Upper lobe of left lung (tissue), 6 donors: ENCODE results near the gene MCAT. TPM values are rescaled to one million over a fixed set of nuclear protein-coding genes. Genes with fewer than 3 reads are reported as not detected.
"Not testable (repeated sequence)": the region's sequence is repeated elsewhere in the genome, so short reads cannot be mapped to it uniquely, and the experiment has no call there.

Source experiments
- ATAC-seq, 2 donors: fragments of 200-7000 bp; cut with Tn5 transposase; one replicate each; pipeline ENCODE4 v1.9.1; 2022; ENCODE audit warnings: mild to moderate bottlenecking in 2 of 2, moderate library complexity in 2 of 2; ENCODE audit not compliant: low FRiP score in 2 of 2
- DNase-seq, 2 donors: peaks; one replicate each; pipeline ENCODE4 v3.0.0-alpha.2; 2019 to 2020
- H3K27ac ChIP-seq, 4 donors: fragments of 200-600 bp; sonication (generic); one replicate each; pipeline ENCODE4 v1.5.1; 2016 to 2019
- H3K27me3 ChIP-seq, 4 donors: fragments of 200-600 bp; sonication (generic); one replicate each; pipeline ENCODE4 v1.5.1; 2017 to 2019
- H3K36me3 ChIP-seq, 4 donors: fragments of 200-600 bp; sonication (generic); one replicate each; pipeline ENCODE4 v1.5.1; 2016 to 2019
- H3K4me1 ChIP-seq, 4 donors: fragments of 200-600 bp; sonication (generic); one replicate each; pipeline ENCODE4 v1.5.1; 2018 to 2019
- H3K4me3 ChIP-seq, 4 donors: fragments of 200-600 bp; sonication (generic); one replicate each; pipeline ENCODE4 v1.5.1; 2017 to 2019; ENCODE audit warnings: mild to moderate bottlenecking in 2 of 4, moderate library complexity in 1 of 4
- H3K9me3 ChIP-seq, 4 donors: fragments of 200-600 bp; sonication (generic); one replicate each; pipeline ENCODE4 v1.5.1; 2018 to 2019
- EP300 ChIP-seq, 4 donors: sonication (generic); formaldehyde crosslinking; IDR thresholded peaks; one replicate each; pipeline ENCODE4 v1.5.1; 2017; ENCODE audit warnings: antibody characterized with exemption in 4 of 4, control low read depth in 2 of 4
- POLR2A ChIP-seq, 4 donors: fragments of 450-650 bp; IDR thresholded peaks; one replicate each; pipeline ENCODE4 v1.5.1; 2016 to 2017; ENCODE audit warnings: antibody characterized with exemption in 4 of 4, mild to moderate bottlenecking in 2 of 4
- POLR2AphosphoS5 ChIP-seq, 2 donors: sonication (generic); formaldehyde crosslinking; IDR thresholded peaks; one replicate each; pipeline ENCODE4 v1.5.1; 2017; ENCODE audit warnings: antibody characterized with exemption in 2 of 2
- WGBS, 2 donors: methylation state at CpG; one replicate each; pipeline ENCODE4 v1.1.5; 2017 to 2018; 5-methylcytosine and 5-hydroxymethylcytosine counted together
- total RNA-seq, 6 donors: library from RNA; depleted of rRNA in 4 of 6; stranded (reverse); fragments of >200 nt in 4 of 6; gene quantifications; one replicate each; pipeline versions ENCODE4 v1.1.0 to v1.2.1, GENCODE V29; 2016 to 2021
- TF ChIP-seq, protein P1 (sequence below), 6 experiments: fragments of 450-650 bp in 4 of 6; fragments of 200-600 bp in 2 of 6; sonication (generic) in 2 of 6; IDR thresholded peaks; one replicate each; pipeline ENCODE4 v1.5.1; 2016 to 2019; ENCODE audit warnings: antibody characterized with exemption in 6 of 6
- donor health status: DM: no; HTN: no; CAD: no; lungs with moderate emphysema.
- donor health status: DM: no; HTN: yes; CAD: no; lungs with severe emphysema.

The MCAT gene
- total RNA-seq, 6 donors from 2014 or later: 15.6 to 34.4 (median 18.5) TPM

DNA sequence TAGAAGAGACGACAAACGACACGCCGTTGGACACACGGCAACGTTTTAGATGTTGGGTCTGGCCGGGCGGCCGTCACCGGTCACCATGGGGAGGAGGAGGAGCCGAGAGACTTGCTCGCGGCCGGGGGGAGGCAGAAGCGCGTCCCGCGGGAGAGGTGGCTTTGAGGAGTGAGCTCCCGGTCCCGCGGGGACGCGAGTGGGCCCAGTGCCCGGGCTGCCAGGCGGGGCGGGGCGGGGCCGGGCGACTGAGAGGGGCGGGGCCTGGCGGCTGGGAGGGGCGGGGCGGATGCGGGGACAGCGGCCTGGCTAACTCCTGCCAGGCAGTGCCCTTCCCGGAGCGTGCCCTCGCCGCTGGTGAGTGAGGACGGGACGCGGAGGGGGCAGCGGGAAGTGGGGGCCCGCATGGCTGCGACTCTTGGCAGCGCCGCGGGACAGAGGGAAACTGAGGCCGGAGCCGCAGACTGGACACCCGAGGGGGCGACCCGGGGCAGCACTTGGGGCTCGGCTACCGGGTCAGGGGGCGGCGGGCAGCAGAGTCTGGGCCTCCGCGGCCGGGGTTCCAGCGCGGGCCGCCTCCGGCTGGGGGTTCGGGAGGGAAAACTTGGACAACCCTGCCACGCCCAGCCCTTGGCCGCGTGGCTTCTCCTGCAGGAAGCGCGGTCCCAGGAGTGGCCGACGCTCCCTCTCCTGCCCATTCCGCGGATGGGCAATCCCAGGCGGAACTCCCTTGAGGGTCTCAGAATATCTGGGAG lies 8.2 kb upstream of the MCAT start, which contains the start of gene TSPO:
TSS of gene TSPO (plus strand) at position 309 of the 752 bp plus-strand sequence. CDS start 7,680 bp downstream, outside the sequence.
- WGBS, 2 donors: 1% methylated on average over 13 to 44 of the region's 75 CpGs
- H3K4me1 ChIP-seq: peaks cover 16 to 51% (median 37%) of the 10 kb centered on the region in 4 donors
- H3K27ac ChIP-seq: peak within 1 kb of the TSS; percentile 90 to 96 (median 94)
- H3K9me3 ChIP-seq: no peaks in the 10 kb centered on the region
- H3K27me3 ChIP-seq: no peaks in the 10 kb centered on the region
- H3K36me3 ChIP-seq: peaks cover 0 to 7% (median 3%) of the 10 kb centered on the region in 4 donors
- H3K4me3 ChIP-seq: peak within 1 kb of the TSS; percentile 92 to 97 (median 92)
- DNase-seq (peak; percentile 86 to 96), ATAC-seq (peak; percentile 66 to 89)
- TF ChIP-seq POLR2A (IDR thresholded peaks at IDR 0.05): peak in 2 of 4 donors; percentile 30 to 75
- peak; percentile 51 to 70 for TF ChIP-seq POLR2AphosphoS5 (IDR thresholded peaks at IDR 0.05)
- TF ChIP-seq, protein P1, sequence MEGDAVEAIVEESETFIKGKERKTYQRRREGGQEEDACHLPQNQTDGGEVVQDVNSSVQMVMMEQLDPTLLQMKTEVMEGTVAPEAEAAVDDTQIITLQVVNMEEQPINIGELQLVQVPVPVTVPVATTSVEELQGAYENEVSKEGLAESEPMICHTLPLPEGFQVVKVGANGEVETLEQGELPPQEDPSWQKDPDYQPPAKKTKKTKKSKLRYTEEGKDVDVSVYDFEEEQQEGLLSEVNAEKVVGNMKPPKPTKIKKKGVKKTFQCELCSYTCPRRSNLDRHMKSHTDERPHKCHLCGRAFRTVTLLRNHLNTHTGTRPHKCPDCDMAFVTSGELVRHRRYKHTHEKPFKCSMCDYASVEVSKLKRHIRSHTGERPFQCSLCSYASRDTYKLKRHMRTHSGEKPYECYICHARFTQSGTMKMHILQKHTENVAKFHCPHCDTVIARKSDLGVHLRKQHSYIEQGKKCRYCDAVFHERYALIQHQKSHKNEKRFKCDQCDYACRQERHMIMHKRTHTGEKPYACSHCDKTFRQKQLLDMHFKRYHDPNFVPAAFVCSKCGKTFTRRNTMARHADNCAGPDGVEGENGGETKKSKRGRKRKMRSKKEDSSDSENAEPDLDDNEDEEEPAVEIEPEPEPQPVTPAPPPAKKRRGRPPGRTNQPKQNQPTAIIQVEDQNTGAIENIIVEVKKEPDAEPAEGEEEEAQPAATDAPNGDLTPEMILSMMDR (IDR thresholded peaks at IDR 0.05): no peak

DNA sequence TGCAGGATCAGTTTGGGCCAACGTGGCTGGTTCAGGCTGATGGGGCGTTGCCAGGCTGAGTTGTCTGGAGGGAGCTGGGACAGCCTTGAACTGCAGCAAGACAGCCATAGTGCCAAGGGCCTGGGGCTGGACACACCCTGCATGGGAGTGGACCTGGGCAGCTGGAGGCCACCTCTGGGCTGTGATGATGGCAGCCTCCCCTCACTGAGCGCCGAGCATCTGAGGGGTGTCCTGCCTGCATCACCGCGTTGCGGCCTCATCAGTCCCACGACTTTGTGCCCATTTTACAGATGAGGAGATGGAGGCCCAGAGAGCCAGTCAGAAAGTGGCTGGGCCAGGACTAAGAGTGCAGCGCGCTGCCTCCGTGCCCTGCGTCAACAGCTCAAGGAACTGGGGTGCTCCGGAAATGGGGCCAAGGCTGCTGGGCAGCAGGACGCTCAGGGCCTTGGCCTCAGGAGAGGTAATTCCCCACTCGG lies 7.6 kb upstream of the MCAT start:
- ATAC-seq (no peak), DNase-seq (no peak)
- Histone ChIP-seq H3K27ac (peak overlapping the region; percentile 90 to 96 (median 94)), H3K4me3 (peak overlapping the region; percentile 92 to 97 (median 92)), H3K27me3 (no peaks in the 10 kb centered on the region), H3K36me3 (peaks cover 0 to 5% (median 2%) of the 10 kb centered on the region in 4 donors), H3K4me1 (peaks cover 16 to 45% (median 36%) of the 10 kb centered on the region in 4 donors), H3K9me3 (no peaks in the 10 kb centered on the region)
- TF ChIP-seq POLR2A (IDR thresholded peaks at IDR 0.05) (no peak), POLR2AphosphoS5 (IDR thresholded peaks at IDR 0.05) (no peak), EP300 (IDR thresholded peaks at IDR 0.05) (no peak)
- TF ChIP-seq, protein P1 (IDR thresholded peaks at IDR 0.05): no peak
- WGBS, 2 donors: 53 to 71% methylated on average over 3 to 15 of the region's 15 CpGs

DNA sequence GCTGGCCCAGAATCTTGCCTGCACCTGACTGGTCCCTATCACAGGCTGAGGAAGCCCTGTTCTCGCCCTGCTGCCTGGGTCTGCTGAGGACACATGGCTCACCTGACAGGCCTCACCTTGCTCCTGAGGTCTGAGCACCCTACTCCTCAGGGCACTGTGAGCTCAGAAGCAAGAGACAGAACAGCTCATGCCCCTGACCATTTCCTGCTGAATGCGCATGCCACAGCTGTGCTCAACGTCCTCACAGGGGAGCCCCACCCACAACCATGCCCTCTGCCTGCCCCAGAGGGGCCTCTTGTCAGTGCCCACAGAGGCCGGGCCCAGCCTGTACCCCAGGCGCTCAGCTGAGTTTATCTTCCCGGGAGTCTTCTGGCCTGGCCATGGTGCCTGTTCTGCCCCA lies 5.4 kb upstream of the MCAT start:
- DNase-seq (peak in 1 of 2 donors; percentile 44), ATAC-seq (no peak)
- Histone ChIP-seq H3K36me3 (no peaks in the 10 kb centered on the region), H3K27ac (peak overlapping the region; percentile 39 to 82 (median 49)), H3K4me3 (no peak overlapping the region), H3K9me3 (no peaks in the 10 kb centered on the region), H3K4me1 (peaks cover 7 to 29% (median 25%) of the 10 kb centered on the region in 4 donors), H3K27me3 (no peaks in the 10 kb centered on the region)
- WGBS, 2 donors: 47 to 60% methylated on average over 4 to 6 of the region's 6 CpGs
- TF ChIP-seq EP300 (IDR thresholded peaks at IDR 0.05): no peak
- TF ChIP-seq POLR2A (IDR thresholded peaks at IDR 0.05): no peak
- TF ChIP-seq, protein P1 (IDR thresholded peaks at IDR 0.05): no peak
- no peak for TF ChIP-seq POLR2AphosphoS5 (IDR thresholded peaks at IDR 0.05)

DNA sequence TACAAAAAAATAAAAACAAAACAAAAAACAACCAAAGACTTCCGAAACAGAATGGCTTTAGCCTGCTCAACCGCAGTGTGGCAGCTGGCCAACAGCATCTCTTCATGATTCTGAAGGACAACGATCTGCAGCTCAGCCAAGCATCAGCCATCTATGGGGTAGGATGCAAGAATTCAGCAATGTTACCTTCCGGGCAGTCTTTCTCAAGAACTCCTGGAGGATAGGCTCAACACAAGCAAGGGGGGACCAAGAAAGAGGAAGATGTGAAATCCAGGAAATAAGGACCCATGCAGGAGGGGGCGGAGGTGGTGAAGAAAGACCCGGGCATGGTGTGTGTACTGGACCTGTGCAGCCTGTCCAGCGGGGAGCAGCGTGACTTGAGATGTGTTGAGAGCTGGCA lies 4.6 kb upstream of the MCAT start:
- peak in 1 of 2 donors; percentile 62 for DNase-seq
- 51 to 62% methylated on average over 8 of the region's 8 CpGs for WGBS, 2 donors
- no peak for ATAC-seq
- TF ChIP-seq POLR2AphosphoS5 (IDR thresholded peaks at IDR 0.05) (no peak), POLR2A (IDR thresholded peaks at IDR 0.05) (no peak), EP300 (IDR thresholded peaks at IDR 0.05) (no peak)
- TF ChIP-seq, protein P1 (IDR thresholded peaks at IDR 0.05): no peak
- peak overlapping the region; percentile 46 to 82 (median 57) for H3K27ac ChIP-seq
- H3K4me3 ChIP-seq: no peak overlapping the region
- no peaks in the 10 kb centered on the region for H3K9me3 ChIP-seq
- no peaks in the 10 kb centered on the region for H3K36me3 ChIP-seq
- peaks cover 4 to 30% (median 23%) of the 10 kb centered on the region in 4 donors for H3K4me1 ChIP-seq
- H3K27me3 ChIP-seq: no peaks in the 10 kb centered on the region

GRCh38 chr22:43146332-43146731 lies 3.1 kb upstream of the MCAT start:
- H3K27ac ChIP-seq: peak overlapping the region; percentile 46 to 82 (median 60)
- 80 to 86% methylated on average over 15 of the region's 15 CpGs for WGBS, 2 donors

DNA sequence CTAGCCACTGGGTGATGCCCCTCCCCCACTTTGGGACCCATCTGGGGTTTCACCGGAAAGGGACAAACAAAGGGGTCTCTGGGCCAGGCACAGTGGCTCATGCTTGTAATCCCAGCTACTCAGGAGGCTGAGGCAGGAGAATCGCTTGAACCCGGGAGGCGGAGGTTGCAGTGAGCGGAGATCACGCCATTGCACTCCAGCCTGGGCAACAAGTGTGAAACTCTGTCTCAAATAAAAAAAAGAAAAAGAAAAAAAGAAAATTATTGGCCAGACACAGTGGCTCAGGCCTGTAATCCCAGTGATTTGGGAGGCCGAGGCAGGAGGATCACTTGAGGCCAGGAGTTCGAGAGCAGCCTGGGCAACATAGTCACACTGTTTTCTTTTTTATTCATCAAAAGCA lies 2.2 kb upstream of the MCAT start:
- Histone ChIP-seq H3K4me1 (peaks cover 11 to 26% (median 22%) of the 10 kb centered on the region in 4 donors), H3K27ac (peak overlapping the region in 1 of 4 donors; percentile 81)
- DNase-seq, H3K4me3 ChIP-seq, ATAC-seq, H3K36me3 ChIP-seq, H3K27me3 ChIP-seq, H3K9me3 ChIP-seq: not testable (repeated sequence)
- 90 to 91% methylated on average over 8 of the region's 8 CpGs for WGBS, 2 donors

More at GRCh38 chr22:43146332-43146731, 3.1 kb upstream of the MCAT start:
- H3K36me3 ChIP-seq, H3K27me3 ChIP-seq, H3K9me3 ChIP-seq, H3K4me3 ChIP-seq: not testable (repeated sequence)
- peaks cover 10 to 31% (median 26%) of the 10 kb centered on the region in 4 donors for H3K4me1 ChIP-seq
- DNase-seq: peak in 1 of 2 donors; percentile 69
- ATAC-seq: peak in 1 of 2 donors; percentile 17
